Astrocyte (in vitro differentiated cells and primary cell): Measurements from ENCODE around the gene MYL7. TPM values are rescaled to one million over a fixed set of nuclear protein-coding genes. Genes with fewer than 3 reads are reported as not detected.
"Not testable (repeated sequence)": the region's sequence is repeated elsewhere in the genome, so short reads cannot be mapped to it uniquely, and the experiment has no call there.

ENCODE experiments used
- DNase-seq: peaks from one replicate; pipeline ENCODE4 v3.0.0-alpha.2; 2010; ENCODE audit warnings: low read depth
- FAIRE-seq: peaks from 2 replicates; lab custom pipeline; 2011; peaks lifted over from hg19 to GRCh38; lab: Jason Lieb, UNC
- H2AFZ ChIP-seq: 2 replicates; pipeline ENCODE4 v1.6.0; 2012; ENCODE audit warnings: low read depth, low read length, inconsistent platforms
- H3K27ac ChIP-seq: 2 replicates; pipeline ENCODE4 v1.5.1; 2011; ENCODE audit warnings: low read depth, low read length, inconsistent platforms
- H3K27me3 ChIP-seq: 2 replicates; pipeline ENCODE4 v1.6.0; 2011; ENCODE audit warnings: low read length, inconsistent platforms; ENCODE audit not compliant: insufficient read depth
- H3K36me3 ChIP-seq: 2 replicates; pipeline ENCODE4 v1.5.1; 2011; ENCODE audit warnings: low read length, inconsistent platforms; ENCODE audit not compliant: insufficient read depth
- H3K4me1 ChIP-seq: 2 replicates; pipeline ENCODE4 v1.5.1; 2011; ENCODE audit warnings: low read length, inconsistent platforms; ENCODE audit not compliant: insufficient read depth
- H3K4me2 ChIP-seq: 2 replicates; pipeline ENCODE4 v1.6.0; 2012; ENCODE audit warnings: low read length, inconsistent platforms
- H3K4me3 ChIP-seq: 2 replicates; pipeline ENCODE4 v1.5.1; 2011; ENCODE audit warnings: low read depth, mild to moderate bottlenecking, low read length, inconsistent platforms; ENCODE audit not compliant: insufficient read depth
- H3K79me2 ChIP-seq: 2 replicates; pipeline ENCODE4 v1.6.0; 2012; ENCODE audit warnings: mild to moderate bottlenecking, low read length, inconsistent platforms; ENCODE audit not compliant: insufficient read depth
- H3K9ac ChIP-seq: 2 replicates; pipeline ENCODE4 v1.6.0; 2012; ENCODE audit warnings: mild to moderate bottlenecking, low read length, inconsistent platforms
- H3K9me3 ChIP-seq: 2 replicates; pipeline ENCODE4 v1.5.1; 2012; ENCODE audit warnings: low read depth, mild to moderate bottlenecking, low read length, inconsistent platforms; ENCODE audit not compliant: insufficient read depth
- H4K20me1 ChIP-seq: 2 replicates; pipeline ENCODE4 v1.6.0; 2012; ENCODE audit warnings: low read length, inconsistent platforms; ENCODE audit not compliant: insufficient read depth
- H3K27ac Mint-ChIP-seq: one replicate; pipeline ENCODE4 v1.8.0; 2021; ENCODE audit warnings: mild to moderate bottlenecking, mixed read lengths; ENCODE audit not compliant: unreplicated experiment
- H3K27me3 Mint-ChIP-seq: one replicate; pipeline ENCODE4 v1.8.0; 2021; ENCODE audit warnings: low read depth, mixed read lengths; ENCODE audit not compliant: unreplicated experiment
- H3K36me3 Mint-ChIP-seq: one replicate; pipeline ENCODE4 v1.8.0; 2021; ENCODE audit warnings: low read depth, mixed read lengths; ENCODE audit not compliant: unreplicated experiment
- H3K4me1 Mint-ChIP-seq: one replicate; pipeline ENCODE4 v1.8.0; 2021; ENCODE audit warnings: low read depth, mixed read lengths; ENCODE audit not compliant: unreplicated experiment
- H3K4me3 Mint-ChIP-seq: one replicate; pipeline ENCODE4 v1.8.0; 2021; ENCODE audit warnings: mild to moderate bottlenecking, moderate library complexity, mixed read lengths; ENCODE audit not compliant: unreplicated experiment
- H3K9me3 Mint-ChIP-seq: one replicate; pipeline ENCODE4 v1.8.0; 2021; ENCODE audit warnings: mild to moderate bottlenecking, mixed read lengths; ENCODE audit not compliant: unreplicated experiment
- EZH2 ChIP-seq: IDR thresholded peaks from 2 replicates; pipeline ENCODE4 v1.6.1; 2012; ENCODE audit warnings: mild to moderate bottlenecking, low read length, inconsistent platforms; ENCODE audit not compliant: insufficient read depth
- total RNA-seq: library from RNA; stranded (reverse); gene quantifications from 2 replicates; pipeline ENCODE4 v1.2.1, GENCODE V29; 2021
- TF ChIP-seq, protein P1 (sequence below): IDR thresholded peaks from 2 replicates; pipeline ENCODE4 v1.5.1; 2011; ENCODE audit warnings: low read depth, mild to moderate bottlenecking, inconsistent platforms, low read length, moderate library complexity; ENCODE audit not compliant: insufficient read depth

Gene MYL7
- total RNA-seq, 1 donor from 2014 or later: 60.0 TPM

DNA sequence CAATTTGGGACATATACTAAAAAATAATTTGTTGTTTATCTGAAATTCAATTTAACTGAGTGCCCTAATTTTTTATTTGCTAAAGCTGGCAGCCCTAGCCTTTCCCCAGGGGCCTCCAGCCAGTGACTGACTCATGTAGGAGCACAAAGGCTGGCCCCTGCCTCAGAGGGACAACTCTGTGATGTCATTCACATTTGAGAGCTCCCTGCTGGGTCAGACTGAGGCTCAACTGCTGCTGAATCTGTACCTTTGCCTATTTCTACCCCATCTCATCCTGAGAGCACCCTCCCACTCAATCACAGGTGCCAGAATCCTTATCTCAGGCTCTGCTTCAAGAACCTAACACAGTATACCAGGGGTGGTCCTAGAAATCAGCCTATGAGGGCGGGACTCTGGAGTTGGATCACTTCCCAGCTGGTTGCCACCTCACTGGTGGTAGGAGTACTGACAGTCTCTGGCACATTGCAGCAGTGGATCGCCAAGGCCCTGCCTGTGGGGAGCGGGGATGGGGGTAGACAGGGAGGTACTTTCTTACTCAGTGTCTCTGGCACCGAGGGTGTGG is 36.5 kb upstream of the MYL7 start:
- Mint-ChIP-seq H3K4me1 (peaks cover 13% of the 10 kb centered on the region), H3K36me3 (peaks cover 6% of the 10 kb centered on the region), H3K27me3 (peaks cover 15% of the 10 kb centered on the region), H3K9me3 (peaks cover 9% of the 10 kb centered on the region), H3K27ac (peak overlapping the region; percentile 64), H3K4me3 (no peak overlapping the region)
- peak overlapping the region; percentile 12 for H3K9ac ChIP-seq
- peak overlapping the region; percentile 26 for H2AFZ ChIP-seq
- H3K36me3 ChIP-seq: no peaks in the 10 kb centered on the region
- peaks cover 13% of the 10 kb centered on the region for H3K4me1 ChIP-seq
- DNase-seq (peak; percentile 51), FAIRE-seq (no peak)
- H3K4me2 ChIP-seq: peak overlapping the region; percentile 57
- no peaks in the 10 kb centered on the region for H4K20me1 ChIP-seq
- H3K9me3 ChIP-seq: peaks cover 4% of the 10 kb centered on the region
- TF ChIP-seq, protein P1, sequence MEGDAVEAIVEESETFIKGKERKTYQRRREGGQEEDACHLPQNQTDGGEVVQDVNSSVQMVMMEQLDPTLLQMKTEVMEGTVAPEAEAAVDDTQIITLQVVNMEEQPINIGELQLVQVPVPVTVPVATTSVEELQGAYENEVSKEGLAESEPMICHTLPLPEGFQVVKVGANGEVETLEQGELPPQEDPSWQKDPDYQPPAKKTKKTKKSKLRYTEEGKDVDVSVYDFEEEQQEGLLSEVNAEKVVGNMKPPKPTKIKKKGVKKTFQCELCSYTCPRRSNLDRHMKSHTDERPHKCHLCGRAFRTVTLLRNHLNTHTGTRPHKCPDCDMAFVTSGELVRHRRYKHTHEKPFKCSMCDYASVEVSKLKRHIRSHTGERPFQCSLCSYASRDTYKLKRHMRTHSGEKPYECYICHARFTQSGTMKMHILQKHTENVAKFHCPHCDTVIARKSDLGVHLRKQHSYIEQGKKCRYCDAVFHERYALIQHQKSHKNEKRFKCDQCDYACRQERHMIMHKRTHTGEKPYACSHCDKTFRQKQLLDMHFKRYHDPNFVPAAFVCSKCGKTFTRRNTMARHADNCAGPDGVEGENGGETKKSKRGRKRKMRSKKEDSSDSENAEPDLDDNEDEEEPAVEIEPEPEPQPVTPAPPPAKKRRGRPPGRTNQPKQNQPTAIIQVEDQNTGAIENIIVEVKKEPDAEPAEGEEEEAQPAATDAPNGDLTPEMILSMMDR: no peak
- no peak for TF ChIP-seq EZH2
- no peaks in the 10 kb centered on the region for H3K27me3 ChIP-seq
- H3K27ac ChIP-seq: no peak overlapping the region
- no peaks in the 10 kb centered on the region for H3K79me2 ChIP-seq
- H3K4me3 ChIP-seq: no peak overlapping the region

DNA sequence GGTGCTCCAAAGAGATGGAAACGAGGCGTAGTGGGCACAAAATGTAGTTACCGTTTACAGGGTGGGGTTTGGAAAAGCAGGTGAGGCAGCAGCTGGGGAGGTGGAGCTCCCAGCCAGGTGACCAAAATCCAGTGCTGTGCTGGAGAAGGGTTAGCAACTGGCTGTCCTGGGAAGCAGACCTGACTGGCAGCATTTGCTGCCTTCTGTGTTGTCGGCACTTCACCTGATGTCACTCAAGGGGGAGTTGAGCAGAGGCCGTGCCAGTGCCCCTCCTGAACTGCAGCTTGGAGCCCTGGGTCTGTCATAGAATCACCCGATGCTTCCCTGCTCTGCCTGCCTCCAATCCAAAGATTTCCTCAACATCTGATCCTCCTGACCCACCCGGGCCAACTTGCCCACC is 35.4 kb upstream of the MYL7 start:
- Mint-ChIP-seq H3K27me3 (peaks cover 15% of the 10 kb centered on the region), H3K4me3 (no peak overlapping the region), H3K36me3 (peaks cover 6% of the 10 kb centered on the region), H3K9me3 (peaks cover 3% of the 10 kb centered on the region), H3K4me1 (peaks cover 13% of the 10 kb centered on the region), H3K27ac (peak overlapping the region; percentile 34)
- H2AFZ ChIP-seq: no peak overlapping the region
- no peaks in the 10 kb centered on the region for H3K36me3 ChIP-seq
- H3K79me2 ChIP-seq: no peaks in the 10 kb centered on the region
- H3K9me3 ChIP-seq: no peaks in the 10 kb centered on the region
- H3K4me3 ChIP-seq: no peak overlapping the region
- no peak overlapping the region for H3K9ac ChIP-seq
- DNase-seq (no peak), FAIRE-seq (no peak)
- H3K4me1 ChIP-seq: peaks cover 13% of the 10 kb centered on the region
- TF ChIP-seq, protein P1: no peak
- TF ChIP-seq EZH2: no peak
- no peak overlapping the region for H3K27ac ChIP-seq
- H3K27me3 ChIP-seq: no peaks in the 10 kb centered on the region
- no peaks in the 10 kb centered on the region for H4K20me1 ChIP-seq
- H3K4me2 ChIP-seq: no peak overlapping the region

DNA sequence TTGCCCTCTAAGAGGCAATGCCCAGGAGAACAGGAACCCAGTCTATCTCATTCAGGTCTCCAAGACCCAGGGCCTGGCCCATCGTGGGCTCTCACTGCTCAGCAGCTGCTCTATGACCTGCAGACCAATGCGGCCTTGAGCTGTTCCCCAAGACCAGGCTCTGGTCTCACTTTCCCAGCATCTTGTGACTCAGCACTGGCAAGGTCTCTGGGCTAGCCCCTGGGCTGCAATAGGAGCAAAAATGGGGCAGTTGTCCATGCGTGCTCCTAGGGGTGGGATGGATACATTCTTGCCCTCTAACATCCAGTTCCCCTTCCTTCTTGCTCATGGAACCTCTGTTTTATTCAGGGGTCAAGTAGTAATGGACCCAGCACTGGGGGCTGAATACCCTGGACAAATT is 34.6 kb upstream of the MYL7 start:
- no peak overlapping the region for H3K9ac ChIP-seq
- peak overlapping the region; percentile 34 for H3K27ac Mint-ChIP-seq
- no peak overlapping the region for H3K4me3 Mint-ChIP-seq
- H3K4me2 ChIP-seq: no peak overlapping the region
- H3K79me2 ChIP-seq: no peaks in the 10 kb centered on the region
- no peak overlapping the region for H3K27ac ChIP-seq
- no peaks in the 10 kb centered on the region for H3K9me3 ChIP-seq
- no peak overlapping the region for H2AFZ ChIP-seq
- peaks cover 13% of the 10 kb centered on the region for H3K4me1 ChIP-seq
- H3K9me3 Mint-ChIP-seq: peaks cover 6% of the 10 kb centered on the region
- H3K27me3 ChIP-seq: no peaks in the 10 kb centered on the region
- FAIRE-seq (no peak), DNase-seq (no peak)
- H3K4me3 ChIP-seq: no peak overlapping the region
- TF ChIP-seq, protein P1: no peak
- no peak for TF ChIP-seq EZH2
- no peaks in the 10 kb centered on the region for H4K20me1 ChIP-seq
- peaks cover 12% of the 10 kb centered on the region for H3K27me3 Mint-ChIP-seq
- H3K36me3 Mint-ChIP-seq: peaks cover 6% of the 10 kb centered on the region
- H3K4me1 Mint-ChIP-seq: peaks cover 13% of the 10 kb centered on the region
- no peaks in the 10 kb centered on the region for H3K36me3 ChIP-seq

DNA sequence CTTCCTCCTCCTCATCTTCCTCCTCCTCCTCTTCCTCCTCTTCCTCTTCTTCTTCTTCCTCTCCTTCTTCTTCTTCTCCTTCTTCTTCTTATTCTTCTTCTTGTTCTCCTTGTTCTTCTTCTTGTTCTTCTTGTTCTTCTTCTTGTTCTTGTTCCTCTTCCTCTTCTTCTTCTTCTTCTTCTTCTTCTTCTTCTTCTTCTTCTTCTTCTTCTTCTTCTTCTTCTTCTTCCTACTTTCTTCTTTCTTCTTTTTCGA is 33.5 kb upstream of the MYL7 start:
- H3K27ac ChIP-seq, H3K4me3 Mint-ChIP-seq, H3K9me3 ChIP-seq, FAIRE-seq, H2AFZ ChIP-seq, H3K36me3 Mint-ChIP-seq, H3K79me2 ChIP-seq, DNase-seq, H3K4me3 ChIP-seq, H3K36me3 ChIP-seq, H3K27me3 ChIP-seq, H3K9ac ChIP-seq, H4K20me1 ChIP-seq, H3K9me3 Mint-ChIP-seq, H3K4me2 ChIP-seq, H3K27ac Mint-ChIP-seq: not testable (repeated sequence)
- H3K27me3 Mint-ChIP-seq: peaks cover 13% of the 10 kb centered on the region
- peaks cover 13% of the 10 kb centered on the region for H3K4me1 ChIP-seq
- H3K4me1 Mint-ChIP-seq: peaks cover 13% of the 10 kb centered on the region
